Hindlimb muscle (tissue), 1 donor: ENCODE data around the gene MRGPRF. TPM values are rescaled to one million over a fixed set of nuclear protein-coding genes. Genes with fewer than 3 reads are reported as not detected.

Source experiments
- DNase-seq: peaks from one replicate; pipeline ENCODE4 v3.0.0-alpha.2; 2013
- polyA plus RNA-seq: library from polyadenylated mRNA; unstranded; fragments of 120-200 nt; gene quantifications from one replicate; pipeline ENCODE4 v1.2.1, GENCODE V29; 2013; ENCODE audit not compliant: insufficient read length

The MRGPRF gene
- polyA plus RNA-seq, 1 donor = 17.4 TPM

- DNase-seq = no peak
Observed at GRCh38 chr11:69050592-69051380, 37.7 kb upstream of the MRGPRF start.

GRCh38 chr11:69049490-69049867 lies 36.4 kb upstream of the MRGPRF start:
- no peak for DNase-seq

DNA sequence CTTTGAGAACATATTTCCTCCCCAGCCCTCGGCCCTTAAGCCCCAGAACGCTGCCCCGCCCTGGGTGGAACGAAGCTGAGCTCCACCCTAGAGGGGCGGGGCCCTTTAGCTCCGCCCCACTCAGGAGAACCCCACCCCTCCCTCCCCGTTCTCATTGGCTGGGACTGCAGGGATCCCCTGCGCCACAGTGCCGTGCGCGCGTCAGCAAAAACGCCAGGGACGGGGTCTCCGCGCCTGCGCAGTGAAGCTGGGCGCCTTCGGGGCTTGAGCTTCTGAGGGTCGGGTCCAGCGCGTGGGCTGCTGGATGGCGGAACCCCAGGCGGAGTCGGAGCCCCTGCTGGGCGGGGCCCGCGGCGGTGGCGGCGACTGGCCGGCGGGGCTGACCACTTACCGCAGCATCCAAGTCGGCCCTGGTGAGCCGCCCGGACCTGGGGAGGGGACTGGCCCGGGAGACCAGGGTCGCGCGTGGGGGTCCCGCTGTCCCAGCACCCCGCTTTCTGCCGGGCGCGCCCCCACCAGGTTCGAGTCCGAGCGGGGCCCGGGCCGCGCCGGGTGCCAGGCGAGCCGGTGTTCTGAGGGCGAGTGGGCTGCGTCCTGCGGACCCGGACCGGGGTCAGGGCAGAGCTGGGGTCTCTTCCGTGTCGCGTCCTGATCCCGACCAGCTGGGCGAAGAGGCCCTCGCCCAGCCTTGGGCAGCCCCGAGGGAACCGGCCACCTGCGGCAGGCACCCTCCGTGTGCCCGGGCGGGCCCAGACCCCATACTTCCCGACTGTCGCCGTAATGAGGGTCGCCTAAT lies 35.8 kb upstream of the MRGPRF start, which contains the start of gene TPCN2:
Gene TPCN2, plus strand, starts transcription at position 239 of the 796 bp plus-strand sequence. Its CDS starts 66 bp downstream, at position 305.
- DNase-seq = peak; percentile 97

DNA sequence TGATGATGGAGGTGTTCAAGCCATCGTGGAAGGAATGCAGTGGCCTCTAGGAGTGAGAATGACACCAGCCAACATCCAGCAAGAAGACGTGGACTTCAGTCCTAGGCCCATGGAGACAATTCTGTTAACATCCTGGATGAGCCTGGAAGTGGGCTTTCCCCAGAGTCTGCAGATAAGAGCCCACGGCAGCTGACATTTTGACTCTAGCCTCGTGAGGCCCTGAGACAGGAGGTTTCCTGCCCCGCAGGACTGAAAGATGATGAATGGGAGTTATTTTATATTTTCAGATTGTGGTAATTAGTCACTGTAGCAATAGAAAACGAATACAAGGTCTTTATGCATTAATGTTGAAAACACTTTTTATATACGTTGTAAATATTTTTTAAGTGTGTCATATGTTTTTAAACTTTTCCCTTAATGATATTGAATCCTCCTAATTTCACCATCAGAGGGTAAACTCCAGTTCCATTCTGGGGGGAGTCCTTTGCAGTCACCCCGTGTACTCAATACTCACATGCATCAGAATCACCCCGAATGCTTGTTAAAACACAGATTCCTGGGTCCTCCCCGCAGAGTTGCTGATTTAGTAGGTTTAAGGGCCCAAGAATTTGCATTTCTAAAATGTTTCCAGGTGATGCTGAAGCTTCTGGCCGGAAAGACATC lies 35.1 kb upstream of the MRGPRF start:
- no peak for DNase-seq

DNA sequence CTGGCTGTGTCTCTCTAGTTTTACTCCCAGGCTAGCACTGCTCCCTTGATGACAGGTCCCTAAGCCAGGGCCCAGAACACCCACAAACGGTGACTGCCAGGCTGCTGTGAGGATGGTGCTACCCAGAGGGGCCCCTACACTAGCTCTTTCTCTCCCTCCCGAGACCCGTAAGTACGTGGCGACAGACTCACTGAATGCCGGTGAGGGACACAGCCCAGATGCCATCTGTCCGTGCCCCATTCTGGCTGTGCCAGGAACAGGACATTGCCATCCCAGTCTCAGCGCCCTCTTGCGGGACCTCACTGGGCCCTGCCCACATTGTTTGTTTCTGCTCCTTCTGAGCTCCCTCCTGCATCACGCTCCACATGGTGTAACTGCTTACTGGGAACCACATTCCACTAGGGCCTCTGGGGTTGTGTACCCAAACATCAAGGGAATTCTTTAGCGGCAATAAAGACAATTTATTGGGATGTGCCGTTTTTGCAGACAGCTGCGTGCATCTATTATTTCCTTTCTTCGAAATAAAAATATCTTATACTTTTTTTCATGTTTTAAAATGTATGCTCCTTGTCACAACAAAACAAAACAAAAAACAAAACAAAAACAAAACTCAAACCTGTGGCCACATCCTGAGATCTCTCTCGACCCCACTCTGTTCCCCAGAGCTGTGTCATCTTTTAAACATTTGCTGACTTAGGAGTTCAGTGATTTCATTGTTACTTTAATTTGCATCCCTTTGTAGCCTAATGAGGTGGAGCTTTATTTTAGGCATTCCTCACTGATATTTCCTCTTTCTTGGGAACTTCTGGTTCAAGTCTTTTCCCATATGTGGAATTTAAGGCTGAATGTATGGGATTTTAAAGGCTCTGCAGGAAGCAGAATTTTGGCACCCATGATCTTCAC lies 31.3 kb upstream of the MRGPRF start:
- DNase-seq = no peak

GRCh38 chr11:69041516-69041915 lies 28.5 kb upstream of the MRGPRF start:
- DNase-seq = no peak

GRCh38 chr11:69040581-69041260 lies 27.7 kb upstream of the MRGPRF start:
- DNase-seq = no peak

- no peak for DNase-seq
Observed at GRCh38 chr11:69040051-69040450, 27.0 kb upstream of the MRGPRF start.

GRCh38 chr11:69039501-69039900 lies 26.5 kb upstream of the MRGPRF start:
- no peak for DNase-seq

GRCh38 chr11:69037544-69037943 lies 24.5 kb upstream of the MRGPRF start:
- no peak for DNase-seq

DNA sequence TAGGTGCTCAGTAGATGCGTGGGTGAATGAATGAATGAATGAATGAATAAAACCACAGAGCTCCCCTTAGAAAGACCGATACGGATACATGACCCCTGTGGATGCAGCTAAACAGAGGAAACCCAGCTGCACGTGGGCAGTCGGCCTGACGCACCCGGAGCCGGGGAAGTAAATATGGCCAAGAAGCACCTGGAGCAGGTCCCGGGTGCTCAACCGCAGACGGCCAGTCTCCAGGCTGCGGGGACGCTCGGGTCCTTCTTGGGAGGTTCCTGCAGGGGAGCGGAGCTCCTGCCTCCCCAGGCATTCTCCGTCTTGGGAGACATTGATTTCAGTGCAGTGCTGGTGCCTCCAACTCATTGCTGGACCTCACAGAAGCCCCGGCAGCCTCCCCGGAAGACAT lies 24.0 kb upstream of the MRGPRF start:
- no peak for DNase-seq

DNA sequence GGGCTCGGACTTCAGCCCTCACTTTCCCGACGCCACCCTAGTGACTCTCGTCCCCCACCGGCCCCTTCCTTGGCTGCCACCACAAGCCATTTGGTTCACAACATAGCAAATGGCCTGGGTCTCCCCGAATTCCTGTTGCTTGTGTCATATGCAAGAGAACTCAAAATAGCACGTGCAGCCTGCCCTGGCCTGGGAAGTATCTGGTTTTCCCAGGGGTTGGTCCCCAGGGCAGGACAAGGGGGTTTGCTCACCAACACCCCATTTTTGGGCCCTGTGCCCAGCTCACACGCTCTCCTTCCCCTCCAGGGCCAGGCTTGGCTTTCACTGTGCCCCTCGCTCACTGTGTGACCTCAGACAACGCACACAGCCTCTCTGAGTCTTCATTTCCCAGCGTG lies 22.9 kb upstream of the MRGPRF start:
- DNase-seq = no peak

DNA sequence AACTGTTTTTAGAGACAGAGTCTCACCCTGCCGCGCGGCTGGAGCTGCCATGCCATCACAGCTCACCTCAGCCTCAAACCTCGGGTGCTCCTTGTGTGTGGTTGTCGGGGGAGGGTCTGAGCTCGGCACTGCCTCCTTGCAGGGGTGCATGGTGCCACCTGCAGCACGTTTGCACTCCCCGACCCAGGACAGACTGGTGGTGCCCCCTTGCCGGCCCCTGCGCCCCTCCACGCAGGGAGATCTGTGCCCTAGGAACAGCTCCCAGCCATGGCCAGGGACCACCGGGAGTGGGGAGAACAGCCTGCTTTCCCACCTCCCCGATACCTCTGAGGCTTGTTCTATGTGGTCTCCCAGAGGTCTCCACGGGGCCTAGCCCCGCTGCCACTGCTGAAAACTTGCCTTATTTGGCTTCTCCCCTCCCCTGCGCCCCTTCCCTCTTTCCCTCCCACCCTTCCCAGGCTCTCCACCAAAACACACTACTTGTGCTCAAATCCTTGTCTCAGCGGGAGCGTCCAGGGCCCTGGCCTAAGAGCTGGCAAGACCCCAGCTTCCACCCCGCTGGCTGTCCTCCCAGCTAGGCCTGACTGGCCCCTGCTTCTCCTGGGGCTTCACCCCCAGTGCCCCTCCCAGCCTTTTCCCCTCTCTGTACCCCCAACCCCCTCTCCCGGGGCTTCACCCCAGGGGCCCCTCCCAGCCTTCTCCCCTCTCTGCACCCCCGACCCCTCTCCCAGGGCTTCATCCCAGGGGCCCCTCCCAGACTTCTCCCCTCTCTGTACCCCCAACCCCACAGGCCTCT lies 22.3 kb upstream of the MRGPRF start:
- no peak for DNase-seq

DNA sequence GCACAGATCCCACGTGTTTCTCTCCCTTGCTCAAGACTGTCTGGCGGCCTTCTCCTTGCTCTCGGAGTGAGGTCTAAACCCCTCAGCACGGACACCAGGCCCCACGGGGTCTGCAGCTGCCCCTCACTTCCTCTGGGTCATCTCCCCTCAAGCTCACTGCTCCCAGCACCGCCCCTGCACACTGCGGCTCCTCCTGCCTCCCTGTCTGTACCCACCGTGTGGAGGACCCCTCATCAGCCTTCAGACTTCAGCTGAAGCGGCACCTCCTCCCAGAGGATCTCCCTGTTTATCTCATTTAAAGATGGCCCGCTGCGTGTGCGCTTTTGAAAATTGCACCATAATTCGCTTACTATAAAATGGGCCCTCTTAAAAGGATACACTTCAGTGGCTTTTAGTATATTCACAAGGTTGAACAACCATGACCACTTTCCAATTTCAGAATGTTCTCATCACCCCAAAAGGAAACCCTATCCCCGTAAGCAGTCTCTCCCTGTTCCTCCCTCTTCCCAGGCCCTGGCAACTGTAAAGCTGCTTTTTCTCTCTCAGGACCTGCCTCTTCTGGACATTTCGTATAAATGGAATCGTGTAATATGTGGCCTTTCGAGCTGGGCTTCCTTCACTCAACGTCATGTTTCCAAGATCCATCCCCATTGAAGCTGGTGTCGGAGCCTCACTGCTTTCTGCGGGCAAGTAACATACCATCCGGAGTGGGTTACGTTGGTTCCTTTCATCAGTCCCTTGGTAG lies 21.2 kb upstream of the MRGPRF start:
- DNase-seq = no peak

DNA sequence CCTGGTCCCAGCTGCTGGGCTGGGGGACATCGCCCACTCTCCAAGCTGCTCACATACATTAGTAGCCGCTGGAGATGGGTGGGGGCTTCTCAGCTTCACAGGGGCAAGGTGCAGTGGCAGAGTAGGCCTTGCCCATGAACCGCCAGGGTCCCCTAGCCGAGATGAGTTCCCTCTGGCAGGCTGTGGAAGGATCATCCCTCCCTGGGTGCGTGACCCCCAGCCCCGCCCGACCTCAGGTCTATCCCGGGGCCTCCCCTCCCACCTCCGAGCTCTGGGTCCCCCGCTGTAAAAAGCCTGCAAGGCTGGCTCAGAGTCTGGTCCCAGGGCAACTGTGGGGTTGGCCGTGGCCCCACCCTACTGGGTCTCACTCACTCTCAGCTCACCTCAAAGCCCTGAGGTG lies 20.4 kb upstream of the MRGPRF start:
- no peak for DNase-seq

DNA sequence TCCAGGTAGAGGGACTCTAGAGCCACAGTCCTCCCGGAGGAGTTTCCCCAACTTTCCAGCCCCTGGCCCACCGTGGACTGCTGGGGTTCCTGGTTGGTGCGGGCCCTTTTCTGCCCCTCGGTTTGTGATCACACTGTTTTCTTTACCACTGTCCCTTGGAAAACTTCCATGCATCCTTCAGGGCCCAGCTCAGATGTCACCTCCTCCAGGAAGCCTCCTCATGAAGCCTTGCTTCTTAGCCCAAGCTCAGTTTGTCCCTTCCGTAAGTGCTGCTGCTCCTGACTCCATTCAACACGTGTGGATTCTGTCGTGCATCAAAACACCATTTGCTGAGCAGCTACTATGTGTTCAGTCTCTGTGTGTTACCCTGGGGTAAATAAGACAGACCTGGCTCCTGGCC lies 19.8 kb upstream of the MRGPRF start:
- no peak for DNase-seq

DNA sequence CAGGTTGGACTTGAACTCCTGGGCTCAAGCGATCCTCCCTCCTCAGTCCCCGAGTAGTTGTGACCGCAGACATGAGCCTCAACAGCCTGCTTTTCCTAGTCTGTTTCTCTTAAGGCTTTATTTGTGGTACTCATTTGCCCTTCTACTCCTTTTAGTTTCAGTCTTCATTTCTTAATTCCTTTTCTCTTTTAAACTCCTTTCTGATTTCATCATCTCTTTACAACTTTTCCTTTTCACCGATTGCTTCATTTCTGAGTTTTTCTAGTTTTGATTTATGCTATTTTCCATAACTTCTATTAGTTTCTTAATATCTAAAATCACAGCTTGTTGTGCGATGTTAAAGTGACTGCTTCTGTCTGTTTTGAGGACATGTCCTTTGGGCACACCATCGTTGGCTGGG lies 17.3 kb upstream of the MRGPRF start:
- no peak for DNase-seq

GRCh38 chr11:69027704-69028372 lies 14.8 kb upstream of the MRGPRF start:
- no peak for DNase-seq

DNA sequence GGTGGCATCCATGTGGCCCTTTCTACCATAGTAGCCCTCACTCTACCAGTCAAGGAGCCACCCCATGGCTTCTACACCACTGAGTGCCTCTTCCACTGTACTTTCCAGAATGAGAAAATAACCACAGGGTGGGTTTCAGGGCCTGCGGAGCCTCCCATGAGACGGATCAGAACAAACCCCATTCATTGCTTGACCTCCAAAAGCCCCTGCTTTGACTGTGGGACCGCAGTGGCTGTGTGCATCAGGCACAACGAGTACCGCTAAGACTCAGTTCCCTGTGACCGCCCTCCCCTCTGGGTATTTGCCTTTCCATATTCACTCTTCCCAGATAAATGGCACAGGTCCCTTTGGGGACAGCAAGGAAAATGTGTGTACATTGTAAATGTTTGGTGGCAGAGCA lies 11.5 kb upstream of the MRGPRF start:
- no peak for DNase-seq

- DNase-seq = no peak
Observed at GRCh38 chr11:69022260-69022659, 9.2 kb upstream of the MRGPRF start.
